Measurements from ENCODE around the gene AUH.

- TF ChIP-seq CTCF (IDR thresholded peaks at IDR 0.05) (no peak), POLR2A (IDR thresholded peaks at IDR 0.05) (no peak), POLR2AphosphoS5 (IDR thresholded peaks at IDR 0.05) (no peak)
Measured at GRCh38 chr9:91221332-91221731, 140.4 kb downstream of the AUH start.
